Left ventricle myocardium inferior (tissue), 1 donor: ENCODE results near the gene FHIT. TPM values are rescaled to one million over a fixed set of nuclear protein-coding genes. Genes with fewer than 3 reads are reported as not detected.

Experiments
- DNase-seq: peaks from one replicate; pipeline ENCODE4 v3.0.0-alpha.2; 2020
- H3K27ac ChIP-seq: fragments of 200-600 bp; replicated peaks from 2 replicates; pipeline ENCODE4 v1.8.0; 2021
- H3K27me3 ChIP-seq: fragments of 200-600 bp; 2 replicates; pipeline ENCODE4 v1.8.0; 2021; ENCODE audit warnings: low read depth
- H3K36me3 ChIP-seq: fragments of 200-600 bp; 2 replicates; pipeline ENCODE4 v1.8.0; 2021
- H3K4me1 ChIP-seq: fragments of 200-600 bp; 2 replicates; pipeline ENCODE4 v1.8.0; 2021
- H3K4me3 ChIP-seq: fragments of 200-600 bp; 2 replicates; pipeline ENCODE4 v1.8.0; 2021; ENCODE audit warnings: mild to moderate bottlenecking, moderate library complexity
- H3K9me3 ChIP-seq: fragments of 200-600 bp; replicated peaks from 2 replicates; pipeline ENCODE4 v1.8.0; 2021
- CTCF ChIP-seq: fragments of 200-600 bp; IDR thresholded peaks from 2 replicates; pipeline ENCODE4 v1.8.0; 2021; ENCODE audit warnings: antibody characterized with exemption, mild to moderate bottlenecking, borderline replicate concordance
- intact Hi-C: fragments of 100-400 bp; cut with micrococcal nuclease; formaldehyde crosslinking; loops from one replicate; pipeline ENCODE4 v1.11.0; 2022
- total RNA-seq: library from RNA; stranded (reverse); fragmentation: NEBNext Ultra II Directional; extraction: Animal tissue kit (Norgen Biotek cat#: 25700); gene quantifications from one replicate; pipeline ENCODE4 v1.2.1, GENCODE V29; 2021
- donor health status: DM: no; HTN: yes; CAD: no; lungs with severe emphysema.

Gene FHIT
- total RNA-seq, 1 donor from 2014 or later = 16.0 TPM

GRCh38 chr3:59980576-59980975, 1270.7 kb downstream of the FHIT start:
- Histone ChIP-seq H3K4me3 (no peak overlapping the region), H3K27me3 (no peaks in the 10 kb centered on the region), H3K9me3 (no peaks in the 10 kb centered on the region), H3K27ac (no peak overlapping the region), H3K36me3 (no peaks in the 10 kb centered on the region), H3K4me1 (peaks cover 8% of the 10 kb centered on the region)
- no peak for TF ChIP-seq CTCF
- intact Hi-C loops = no loop called here
- DNase-seq = no peak

- Histone ChIP-seq H3K27ac (no peak overlapping the region), H3K27me3 (no peaks in the 10 kb centered on the region)
- intact Hi-C loops = no loop called here
Measured at GRCh38 chr3:59979542-59979941, 1271.7 kb downstream of the FHIT start.

GRCh38 chr3:59978979-59979378, 1272.3 kb downstream of the FHIT start:
- DNase-seq = no peak
- Histone ChIP-seq H3K27ac (no peak overlapping the region), H3K4me3 (no peak overlapping the region), H3K27me3 (no peaks in the 10 kb centered on the region), H3K9me3 (no peaks in the 10 kb centered on the region), H3K4me1 (no peaks in the 10 kb centered on the region), H3K36me3 (no peaks in the 10 kb centered on the region)
- no peak for TF ChIP-seq CTCF
- intact Hi-C loops = no loop called here

More at GRCh38 chr3:59979542-59979941, 1271.7 kb downstream of the FHIT start:
- H3K4me1 ChIP-seq = no peaks in the 10 kb centered on the region
- no peaks in the 10 kb centered on the region for H3K36me3 ChIP-seq
- H3K4me3 ChIP-seq = no peak overlapping the region
- TF ChIP-seq CTCF = no peak
- H3K9me3 ChIP-seq = no peaks in the 10 kb centered on the region
- DNase-seq = no peak

DNA sequence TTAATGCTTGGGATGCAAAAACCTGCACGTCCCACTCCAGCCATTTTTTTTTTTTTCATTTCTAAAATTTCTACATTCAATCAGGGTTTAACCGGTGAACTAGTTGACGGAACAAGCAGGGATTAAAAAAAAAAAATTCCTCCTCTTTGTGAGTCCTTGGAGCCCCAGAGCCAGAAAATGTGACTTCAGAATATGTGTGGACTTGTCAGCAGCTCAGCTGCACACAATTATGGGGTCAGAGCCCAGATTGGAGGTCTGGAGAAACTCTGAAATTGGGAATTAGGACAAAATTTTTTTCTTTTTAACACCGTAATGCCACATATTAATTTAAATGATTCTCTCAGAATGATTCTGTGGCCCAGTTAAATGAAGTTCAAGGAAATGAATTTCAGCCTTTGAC, 1280.5 kb downstream of the FHIT start:
- DNase-seq = no peak
- Histone ChIP-seq H3K4me3 (no peak overlapping the region), H3K4me1 (no peaks in the 10 kb centered on the region), H3K9me3 (no peaks in the 10 kb centered on the region), H3K27me3 (no peaks in the 10 kb centered on the region), H3K36me3 (no peaks in the 10 kb centered on the region), H3K27ac (peak overlapping the region; percentile 24)
- intact Hi-C loops = no loop called here
- TF ChIP-seq CTCF = no peak

DNA sequence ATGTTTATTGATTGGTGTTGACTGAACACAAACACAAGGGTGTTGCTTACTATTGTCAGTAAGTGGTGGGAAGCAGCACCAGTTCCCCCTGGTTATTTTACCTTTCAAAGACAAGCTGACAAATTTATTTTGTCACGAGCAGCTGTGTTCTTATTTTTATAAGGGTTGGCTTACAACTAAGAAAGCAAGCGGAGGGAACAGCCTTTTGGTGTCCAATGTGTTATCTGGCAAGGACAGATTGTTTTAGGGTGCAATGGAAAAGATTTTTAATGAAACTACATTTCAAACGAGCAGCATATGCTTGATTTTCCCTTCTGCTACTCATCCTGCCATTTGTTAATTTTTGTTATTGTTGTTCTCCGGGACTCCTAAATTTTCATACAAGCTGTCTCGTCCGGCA, 1280.9 kb downstream of the FHIT start:
- no peaks in the 10 kb centered on the region for H3K27me3 ChIP-seq
- H3K36me3 ChIP-seq = no peaks in the 10 kb centered on the region
- no peak overlapping the region for H3K4me3 ChIP-seq
- no peak for DNase-seq
- TF ChIP-seq CTCF = no peak
- H3K4me1 ChIP-seq = no peaks in the 10 kb centered on the region
- intact Hi-C loops = no loop called here
- no peaks in the 10 kb centered on the region for H3K9me3 ChIP-seq
- H3K27ac ChIP-seq = peak overlapping the region; percentile 24
